Measurements from ENCODE around the gene HEATR3.
A peak's percentile ranks its signal among the peaks of the same experiment; 100 is the strongest.
"Not testable (repeated sequence)": the region's sequence is repeated elsewhere in the genome, so short reads cannot be mapped to it uniquely, and the experiment has no call there.

Gene HEATR3

GRCh38 chr16:50114357-50115129, 48.8 kb downstream of the HEATR3 start:
- no peak for DNase-seq

- DNase-seq: no peak
Measured at GRCh38 chr16:50120711-50121110, 54.9 kb downstream of the HEATR3 start.

- no peak for DNase-seq
Measured at GRCh38 chr16:50121278-50121677, 55.5 kb downstream of the HEATR3 start.

DNA sequence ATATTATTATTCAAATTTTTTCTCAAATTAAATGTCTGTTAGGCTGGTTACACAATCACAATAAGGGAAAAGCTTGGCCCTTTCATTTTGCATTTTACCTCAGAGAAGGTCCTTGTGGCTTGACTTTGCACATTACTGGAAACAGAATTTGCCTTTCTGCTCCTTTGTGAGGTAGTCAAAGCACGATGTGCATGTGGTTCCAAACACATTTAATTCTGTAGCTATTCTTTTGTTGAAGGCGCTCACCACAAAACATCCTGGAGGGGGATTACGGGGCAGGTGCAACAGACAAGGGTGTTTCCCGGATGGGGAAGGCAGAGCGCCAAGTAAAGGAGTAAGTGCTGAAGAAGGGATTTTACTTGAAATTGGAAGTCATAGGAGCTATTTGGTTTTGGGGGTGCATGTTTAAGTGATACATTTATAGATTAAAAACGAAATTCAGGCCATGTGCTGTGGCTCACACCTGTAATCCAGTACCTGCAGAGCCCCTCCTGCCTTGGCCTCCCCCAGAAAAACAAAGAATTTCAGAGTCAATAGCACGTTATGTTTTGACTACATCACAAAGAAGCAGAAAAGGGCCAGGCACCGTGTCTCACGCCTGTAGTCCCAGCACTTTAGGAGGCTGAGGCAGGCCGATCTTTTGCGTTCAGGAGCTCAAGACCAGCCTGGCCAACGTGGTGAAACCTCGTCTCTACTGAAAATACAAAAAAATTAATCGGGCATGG, 56.1 kb downstream of the HEATR3 start:
- peak; percentile 26 for DNase-seq

- no peak for DNase-seq
Measured at GRCh38 chr16:50123417-50123816, 57.6 kb downstream of the HEATR3 start.

- no peak for DNase-seq
Measured at GRCh38 chr16:50124769-50125168, 59.0 kb downstream of the HEATR3 start.

GRCh38 chr16:50126183-50126582, 60.4 kb downstream of the HEATR3 start:
- no peak for DNase-seq

- not testable (repeated sequence) for DNase-seq
Measured at GRCh38 chr16:50132571-50132970, 66.8 kb downstream of the HEATR3 start.

GRCh38 chr16:50133214-50133613, 67.4 kb downstream of the HEATR3 start:
- DNase-seq: no peak

DNA sequence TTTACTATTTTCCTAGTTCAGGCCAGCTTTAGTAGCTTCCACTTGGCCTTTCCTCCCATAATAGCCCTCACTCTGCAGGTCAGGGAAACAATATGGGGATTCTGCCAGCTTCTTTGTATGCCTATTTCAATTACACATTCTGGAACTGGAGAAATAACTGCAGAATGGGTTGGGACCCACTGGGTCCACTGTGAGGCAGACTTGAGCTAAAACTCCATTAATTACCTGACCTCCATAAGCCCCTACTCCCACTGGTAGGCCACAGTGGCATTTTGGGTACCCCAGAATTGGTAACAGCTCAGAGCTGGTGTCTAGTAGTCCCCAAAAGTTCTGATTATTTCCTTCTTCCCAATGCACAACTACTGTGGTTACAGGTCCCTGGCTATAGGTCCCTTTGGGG, 70.6 kb downstream of the HEATR3 start:
- DNase-seq: no peak

GRCh38 chr16:50137268-50137667, 71.5 kb downstream of the HEATR3 start:
- no peak for DNase-seq

DNA sequence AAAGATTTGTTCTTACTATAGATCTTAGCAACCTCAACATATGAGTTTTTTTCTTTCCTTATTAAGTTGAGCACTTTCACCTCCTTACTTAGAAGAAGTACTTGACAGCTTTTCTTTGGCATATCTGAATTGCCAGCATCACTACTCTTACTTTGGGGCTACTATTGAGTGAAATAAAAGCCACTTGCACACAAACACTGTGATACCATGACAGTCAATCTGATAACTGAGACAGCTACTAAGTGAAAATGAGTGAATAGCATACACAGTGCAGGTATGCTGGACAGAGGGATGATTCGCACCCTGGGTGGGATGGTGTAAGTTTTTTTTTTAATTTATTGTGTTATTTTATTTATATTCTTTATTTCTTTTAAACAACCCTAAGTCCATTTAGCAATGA, 73.8 kb downstream of the HEATR3 start:
- DNase-seq: no peak

DNA sequence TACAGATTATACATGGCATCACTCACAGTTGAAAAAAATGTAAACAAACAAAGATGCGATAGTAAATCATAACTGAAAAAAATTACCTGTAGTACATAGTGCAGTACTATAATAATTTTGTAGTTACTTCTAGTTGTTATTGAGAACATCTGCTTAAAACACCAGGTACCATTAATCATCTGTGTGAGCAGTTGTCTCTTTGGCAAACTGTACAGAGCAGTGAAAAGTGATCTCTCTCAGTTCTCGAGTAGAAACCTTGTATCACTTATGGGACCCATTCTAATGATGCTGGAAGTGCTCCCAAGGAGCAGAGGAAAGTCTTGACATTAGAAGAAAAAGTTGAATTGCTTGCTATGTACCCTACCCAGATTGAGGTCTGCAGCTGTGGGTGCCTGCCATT, 78.4 kb downstream of the HEATR3 start:
- no peak for DNase-seq

DNA sequence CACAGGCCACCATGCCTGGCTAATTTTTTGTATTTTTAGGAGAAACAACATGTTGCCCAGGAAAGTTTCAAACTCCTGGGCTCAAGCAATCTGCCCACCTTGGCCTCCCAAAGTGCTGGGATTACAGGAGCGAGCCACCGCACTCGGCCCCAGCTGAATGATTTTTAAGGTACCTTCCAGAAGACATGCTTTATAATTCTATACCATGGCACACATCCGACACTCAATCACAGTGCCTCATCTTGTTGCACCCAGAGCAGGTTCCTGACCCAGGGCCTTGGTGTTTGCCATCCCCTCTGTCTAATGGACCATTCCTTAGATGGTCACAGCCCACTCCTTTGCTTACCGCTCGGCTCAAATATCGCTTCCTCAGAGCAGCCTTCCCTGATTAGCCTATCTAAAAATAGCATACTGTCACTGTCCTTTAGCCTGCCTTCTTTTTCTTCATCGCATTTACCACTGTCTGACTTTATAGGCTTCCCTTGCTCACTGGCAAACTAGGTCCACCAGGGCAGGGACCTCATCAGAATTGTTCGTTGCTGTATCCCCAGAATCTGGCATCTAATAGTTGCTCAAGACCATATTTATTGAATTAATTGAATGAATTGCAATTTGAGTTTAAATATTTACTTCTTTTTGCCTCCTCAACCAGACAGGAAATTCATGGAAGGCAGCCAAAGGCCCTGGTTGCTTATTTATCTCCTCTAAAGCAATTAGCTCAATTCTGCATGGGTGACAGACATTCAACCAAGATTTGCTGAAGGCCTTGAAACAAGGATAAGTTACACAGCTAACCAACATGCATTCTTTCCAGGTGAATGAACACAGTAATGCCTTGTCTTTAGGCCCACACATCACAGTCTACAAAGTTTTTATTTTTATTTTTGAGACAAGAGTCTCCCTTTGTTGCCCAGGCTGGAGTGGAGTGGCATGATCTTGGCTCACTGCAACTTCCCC, 81.0 kb downstream of the HEATR3 start:
- no peak for DNase-seq

DNA sequence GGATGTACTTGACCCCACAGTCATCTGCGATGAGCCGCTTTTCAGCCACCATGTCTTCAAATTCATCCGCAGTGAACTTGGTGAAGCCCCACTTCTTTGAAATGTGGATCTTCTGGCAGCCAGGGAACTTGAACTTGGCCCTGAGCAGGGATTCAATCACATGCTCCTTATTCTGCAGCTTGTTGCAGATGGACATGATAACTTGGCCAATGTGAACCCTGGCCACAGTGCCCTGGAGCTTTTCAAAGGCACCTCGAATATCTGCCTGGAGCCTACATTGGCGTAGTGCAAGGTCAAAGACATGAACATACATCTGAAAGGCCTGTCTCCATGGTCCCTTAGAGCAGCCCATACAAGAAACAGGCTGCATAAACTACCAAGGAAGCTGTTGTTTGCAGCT, 85.6 kb downstream of the HEATR3 start:
- DNase-seq: no peak

GRCh38 chr16:50151756-50152155, 86.0 kb downstream of the HEATR3 start:
- DNase-seq: no peak

GRCh38 chr16:50152351-50152806, 86.6 kb downstream of the HEATR3 start:
- DNase-seq: no peak

GRCh38 chr16:50152807-50153595, 87.2 kb downstream of the HEATR3 start, which contains the start of gene TENT4B:
Gene TENT4B (plus strand): TSS chr16:50153306. CDS start chr16:50153622, 316 bp downstream.
- DNase-seq: no peak

- no peak for DNase-seq
Measured at GRCh38 chr16:50153596-50154419, 88.0 kb downstream of the HEATR3 start.

DNA sequence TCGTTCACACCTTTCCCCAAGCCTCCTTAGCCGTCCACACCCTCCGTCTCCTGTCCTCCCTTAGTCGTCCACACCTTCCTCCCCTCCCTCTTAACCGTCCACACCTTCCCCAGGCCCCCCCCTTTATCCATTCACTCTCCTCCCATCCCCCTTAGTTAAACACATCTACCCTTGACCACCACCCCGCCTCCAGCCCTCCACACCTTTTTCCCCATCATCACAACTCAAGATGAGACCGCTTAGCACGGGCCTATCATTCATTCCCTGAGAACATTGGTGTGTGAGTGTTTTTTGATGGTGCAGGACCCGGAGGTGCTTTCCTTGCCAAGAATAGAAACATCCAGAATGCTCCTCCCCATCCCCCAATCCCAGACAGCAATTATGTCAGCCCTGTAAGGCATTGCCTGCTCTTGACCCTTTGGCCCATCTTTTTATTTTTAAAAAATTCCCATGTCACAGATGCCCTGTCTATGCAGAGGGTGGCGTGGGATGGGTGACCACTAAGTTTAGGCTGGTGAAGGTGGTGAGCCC, 88.7 kb downstream of the HEATR3 start:
- DNase-seq: no peak

DNA sequence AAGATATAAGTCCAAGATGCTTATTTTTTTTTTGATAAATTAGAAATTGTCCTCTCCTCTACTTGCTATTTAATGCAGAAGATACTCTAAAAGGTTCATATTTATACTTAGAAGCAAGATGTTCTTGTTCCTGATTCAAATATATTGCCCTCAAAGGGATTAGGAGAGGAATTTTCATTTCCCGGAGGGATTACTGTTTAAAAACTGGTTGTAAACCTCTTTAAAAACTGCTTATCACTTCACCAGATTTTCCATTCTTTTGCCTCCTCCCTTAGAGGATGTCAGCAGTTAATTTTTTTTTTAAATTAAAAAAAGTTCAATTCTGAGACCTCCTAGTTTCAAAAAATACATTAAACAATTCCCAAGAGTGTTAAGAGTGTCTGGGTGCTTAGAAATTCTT, 90.2 kb downstream of the HEATR3 start:
- no peak for DNase-seq
